Prostate gland (tissue), 2 donors: ENCODE results near the gene HMGXB3. TPM values are rescaled to one million over a fixed set of nuclear protein-coding genes. Genes with fewer than 3 reads are reported as not detected.

Experiments
- DNase-seq: peaks from one replicate; pipeline ENCODE4 v3.0.0-alpha.2; 2019; ENCODE audit warnings: low spot score
- H3K27ac ChIP-seq, 2 donors: fragments of 200-600 bp; sonication (generic); 2 replicates each; pipeline ENCODE4 v1.5.1; 2017 to 2019
- H3K27me3 ChIP-seq: fragments of 200-600 bp; sonication (generic); replicated peaks from 2 replicates; pipeline ENCODE4 v1.5.1; 2019; ENCODE audit not compliant: insufficient read depth
- H3K36me3 ChIP-seq, 2 donors: fragments of 200-600 bp; sonication (generic); 1 replicate in 1 of 2; 2 replicates in 1 of 2; pipeline versions ENCODE4 v1.5.1 to v1.8.1; 2017 to 2019
- H3K4me1 ChIP-seq: fragments of 200-600 bp; sonication (generic); replicated peaks from 2 replicates; pipeline ENCODE4 v1.5.1; 2019
- H3K4me3 ChIP-seq, 2 donors: fragments of 200-600 bp; sonication (generic); 2 replicates each; pipeline ENCODE4 v1.5.1; 2017 to 2019
- H3K9me3 ChIP-seq: fragments of 200-600 bp; sonication (generic); 2 replicates; pipeline ENCODE4 v1.5.1; 2017
- POLR2A ChIP-seq: fragments of 450-650 bp; IDR thresholded peaks from one replicate; pipeline ENCODE4 v1.6.1; 2016; ENCODE audit warnings: antibody characterized with exemption, mild to moderate bottlenecking
- POLR2AphosphoS5 ChIP-seq: sonication (generic); formaldehyde crosslinking; IDR thresholded peaks from one replicate; pipeline ENCODE4 v1.6.1; 2017; ENCODE audit warnings: antibody characterized with exemption
- WGBS: methylation state at CpG from one replicate; pipeline ENCODE4 v1.1.5; 2018; 5-methylcytosine and 5-hydroxymethylcytosine counted together
- intact Hi-C: fragments of 100-400 bp; cut with DNase I; formaldehyde crosslinking; loops from one replicate; pipeline ENCODE4 v1.14.2; 2022
- total RNA-seq, 2 donors: library from RNA; depleted of rRNA; stranded (reverse); fragments of >200 nt; gene quantifications; one replicate each; pipeline ENCODE4 v1.1.0, GENCODE V29; 2016
- TF ChIP-seq, protein P1 (sequence below), 4 experiments: fragments of 200-600 bp in 2 of 4; fragments of 450-650 bp in 2 of 4; sonication (generic) in 2 of 4; IDR thresholded peaks; 1 replicate in 3 of 4; 2 replicates in 1 of 4; pipeline ENCODE4 v1.5.1; 2016 to 2019; ENCODE audit warnings: antibody characterized with exemption in 4 of 4, mild to moderate bottlenecking in 2 of 4, moderate library complexity in 2 of 4

Gene HMGXB3
- total RNA-seq, 2 donors from 2014 or later, result 49.6 to 64.2 TPM

DNA sequence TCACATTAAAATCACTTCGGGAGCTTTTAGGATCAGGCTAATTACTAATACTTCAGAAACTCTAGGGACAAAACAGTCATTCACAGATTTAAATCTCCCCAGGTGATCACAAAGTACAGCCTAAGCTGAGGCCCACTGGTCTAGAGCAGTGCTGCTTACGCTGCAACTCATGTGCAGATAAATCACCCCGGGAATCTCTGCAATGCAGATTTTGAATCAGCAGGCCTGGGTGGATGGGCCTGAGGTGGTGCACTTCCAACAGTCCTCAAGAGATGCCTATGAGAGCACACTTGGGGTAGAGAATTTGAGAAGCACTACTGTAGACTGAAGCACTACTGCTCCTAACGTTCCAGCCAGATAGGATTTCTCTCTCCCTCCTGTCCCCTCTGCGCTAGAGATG lies 57.5 kb downstream of the HMGXB3 start:
- no peak overlapping the region for H3K4me3 ChIP-seq
- TF ChIP-seq, protein P1, sequence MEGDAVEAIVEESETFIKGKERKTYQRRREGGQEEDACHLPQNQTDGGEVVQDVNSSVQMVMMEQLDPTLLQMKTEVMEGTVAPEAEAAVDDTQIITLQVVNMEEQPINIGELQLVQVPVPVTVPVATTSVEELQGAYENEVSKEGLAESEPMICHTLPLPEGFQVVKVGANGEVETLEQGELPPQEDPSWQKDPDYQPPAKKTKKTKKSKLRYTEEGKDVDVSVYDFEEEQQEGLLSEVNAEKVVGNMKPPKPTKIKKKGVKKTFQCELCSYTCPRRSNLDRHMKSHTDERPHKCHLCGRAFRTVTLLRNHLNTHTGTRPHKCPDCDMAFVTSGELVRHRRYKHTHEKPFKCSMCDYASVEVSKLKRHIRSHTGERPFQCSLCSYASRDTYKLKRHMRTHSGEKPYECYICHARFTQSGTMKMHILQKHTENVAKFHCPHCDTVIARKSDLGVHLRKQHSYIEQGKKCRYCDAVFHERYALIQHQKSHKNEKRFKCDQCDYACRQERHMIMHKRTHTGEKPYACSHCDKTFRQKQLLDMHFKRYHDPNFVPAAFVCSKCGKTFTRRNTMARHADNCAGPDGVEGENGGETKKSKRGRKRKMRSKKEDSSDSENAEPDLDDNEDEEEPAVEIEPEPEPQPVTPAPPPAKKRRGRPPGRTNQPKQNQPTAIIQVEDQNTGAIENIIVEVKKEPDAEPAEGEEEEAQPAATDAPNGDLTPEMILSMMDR (IDR thresholded peaks at IDR 0.05), result no peak
- TF ChIP-seq POLR2A, result no peak
- no peak for TF ChIP-seq POLR2AphosphoS5
- 70% methylated on average over 5 of the region's 5 CpGs for WGBS
- H3K4me1 ChIP-seq, result no peaks in the 10 kb centered on the region
- H3K27me3 ChIP-seq, result no peaks in the 10 kb centered on the region
- intact Hi-C loops, result no loop called here
- H3K27ac ChIP-seq, result no peak overlapping the region
- H3K36me3 ChIP-seq, result peaks cover 0 to 8% of the 10 kb centered on the region in 2 donors
- no peak for DNase-seq
- H3K9me3 ChIP-seq, result no peaks in the 10 kb centered on the region

DNA sequence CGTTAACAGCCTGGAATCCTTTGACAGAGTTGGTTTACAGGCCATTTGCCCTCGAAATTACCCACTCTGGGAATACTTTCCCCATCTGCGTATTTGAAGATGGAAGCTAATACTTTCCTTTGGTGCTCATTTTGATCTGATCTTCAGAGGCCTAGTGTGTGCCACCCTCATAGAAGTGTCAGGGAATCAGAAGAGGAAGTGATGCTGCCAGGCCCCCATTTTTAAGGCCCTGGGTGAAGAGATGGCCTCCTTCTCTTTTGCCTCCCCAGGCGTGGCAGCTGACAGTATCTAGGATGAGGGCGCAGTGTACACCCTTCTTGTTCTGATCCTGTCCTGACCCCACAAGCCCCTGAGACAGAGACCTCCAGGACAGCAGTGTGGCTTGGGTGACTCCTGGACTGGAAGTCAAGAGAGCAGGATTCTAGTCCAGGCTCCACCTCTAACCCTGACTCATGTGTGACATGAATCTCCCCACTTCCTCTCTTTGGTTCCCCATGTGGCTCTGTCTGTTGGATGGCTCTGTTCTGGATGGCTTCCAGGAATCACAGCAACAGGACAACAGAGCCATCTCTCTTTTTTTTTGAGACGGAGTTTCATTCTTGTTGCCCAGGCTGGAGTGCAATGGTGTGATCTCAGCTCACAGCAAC lies 58.1 kb downstream of the HMGXB3 start:
- H3K27me3 ChIP-seq, result no peaks in the 10 kb centered on the region
- 75% methylated on average over 6 of the region's 6 CpGs for WGBS
- H3K9me3 ChIP-seq, result no peaks in the 10 kb centered on the region
- intact Hi-C loops, result no loop called here
- no peaks in the 10 kb centered on the region for H3K4me1 ChIP-seq
- H3K27ac ChIP-seq, result no peak overlapping the region
- H3K36me3 ChIP-seq, result peaks cover 0 to 7% of the 10 kb centered on the region in 2 donors
- no peak for DNase-seq
- TF ChIP-seq POLR2A (no peak), POLR2AphosphoS5 (no peak)
- TF ChIP-seq, protein P1 (IDR thresholded peaks at IDR 0.05), result no peak
- H3K4me3 ChIP-seq, result no peak overlapping the region

DNA sequence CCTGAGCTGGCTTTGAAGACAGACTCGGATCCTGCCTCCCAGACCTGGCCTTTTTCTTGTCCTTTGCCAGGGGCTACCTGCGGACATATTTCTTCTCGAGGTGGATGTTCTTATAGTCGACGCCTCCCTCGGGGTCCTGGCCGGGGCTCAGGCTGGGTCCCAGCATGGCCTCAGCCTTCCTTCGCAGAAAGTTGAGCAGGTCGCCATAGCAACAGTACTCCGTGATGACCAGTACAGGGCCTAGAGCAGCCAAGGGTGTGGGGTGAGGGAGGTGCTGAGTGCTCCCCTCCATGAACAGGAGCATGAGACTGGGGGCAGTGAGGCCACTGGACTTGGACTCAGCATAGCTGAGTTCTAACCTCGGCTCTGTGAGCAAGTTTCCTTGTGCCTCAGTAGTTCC lies 59.1 kb downstream of the HMGXB3 start:
- DNase-seq, result no peak
- intact Hi-C loops, result no loop called here
- no peak overlapping the region for H3K4me3 ChIP-seq
- 76% methylated on average over 11 of the region's 11 CpGs for WGBS
- TF ChIP-seq POLR2A (no peak), POLR2AphosphoS5 (no peak)
- TF ChIP-seq, protein P1 (IDR thresholded peaks at IDR 0.05), result no peak
- no peak overlapping the region for H3K27ac ChIP-seq
- no peaks in the 10 kb centered on the region for H3K9me3 ChIP-seq
- no peaks in the 10 kb centered on the region for H3K4me1 ChIP-seq
- no peaks in the 10 kb centered on the region for H3K36me3 ChIP-seq
- H3K27me3 ChIP-seq, result no peaks in the 10 kb centered on the region

DNA sequence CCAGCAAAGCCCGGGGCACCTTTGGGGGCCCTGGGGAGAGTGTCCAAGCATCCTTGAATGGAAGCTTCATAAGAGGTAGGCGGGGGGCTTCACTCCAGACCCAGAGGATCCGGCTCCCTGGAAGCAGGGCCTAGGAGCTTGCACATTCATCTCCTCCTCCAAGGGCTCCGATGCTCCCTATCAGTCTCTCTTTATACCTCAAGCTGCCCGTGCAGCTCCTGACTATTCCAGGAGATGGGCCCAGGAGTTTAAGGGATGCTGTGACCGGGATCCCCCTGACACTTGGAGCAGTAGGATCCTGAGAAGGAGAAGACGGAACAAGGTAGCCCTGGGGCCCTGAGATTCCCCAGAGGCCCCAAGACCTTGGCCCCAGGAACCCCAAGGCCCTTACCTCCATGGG lies 59.9 kb downstream of the HMGXB3 start:
- Histone ChIP-seq H3K27me3 (no peaks in the 10 kb centered on the region), H3K4me3 (no peak overlapping the region), H3K36me3 (no peaks in the 10 kb centered on the region), H3K4me1 (no peaks in the 10 kb centered on the region), H3K9me3 (no peaks in the 10 kb centered on the region), H3K27ac (no peak overlapping the region)
- no peak for DNase-seq
- 89% methylated on average over 7 of the region's 7 CpGs for WGBS
- intact Hi-C loops, result no loop called here
- no peak for TF ChIP-seq POLR2AphosphoS5
- TF ChIP-seq, protein P1 (IDR thresholded peaks at IDR 0.05), result no peak
- TF ChIP-seq POLR2A, result no peak

DNA sequence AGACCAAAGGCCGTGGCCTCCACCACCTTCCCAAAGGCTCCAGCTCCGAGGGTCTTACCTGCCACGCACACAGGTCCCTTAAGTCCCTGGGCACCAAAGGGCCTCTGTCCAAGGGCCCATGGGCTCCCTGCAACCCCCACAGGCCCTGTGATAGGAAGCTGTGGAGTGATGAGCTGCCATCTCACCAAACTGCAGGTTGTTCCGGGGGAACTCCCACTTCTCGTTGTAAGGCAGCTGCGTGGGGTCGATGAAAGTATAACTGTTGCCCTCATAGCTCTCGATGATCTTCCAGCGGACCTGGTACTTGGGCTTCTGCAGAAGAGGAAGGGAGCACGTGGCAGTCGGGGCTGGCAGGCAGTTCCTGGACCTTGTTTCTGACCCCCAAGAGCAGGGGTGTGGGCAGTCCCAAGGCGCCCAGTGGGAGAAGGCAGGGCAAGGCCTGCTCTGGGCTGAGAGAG lies 61.0 kb downstream of the HMGXB3 start:
- Histone ChIP-seq H3K27ac (no peak overlapping the region), H3K36me3 (no peaks in the 10 kb centered on the region), H3K4me1 (no peaks in the 10 kb centered on the region), H3K27me3 (no peaks in the 10 kb centered on the region), H3K9me3 (no peaks in the 10 kb centered on the region), H3K4me3 (no peak overlapping the region)
- WGBS, result 85% methylated on average over 12 of the region's 12 CpGs
- intact Hi-C loops, result no loop called here
- no peak for DNase-seq
- no peak for TF ChIP-seq POLR2AphosphoS5
- TF ChIP-seq, protein P1 (IDR thresholded peaks at IDR 0.05), result no peak
- TF ChIP-seq POLR2A, result no peak
